Ectodermal cell (in vitro differentiated cells): Measurements from ENCODE around the gene SEL1L2.

Source experiments
- H3K27ac ChIP-seq: 2 replicates; pipeline ENCODE4 v1.7.0; 2013; ENCODE audit warnings: mild to moderate bottlenecking, low read depth, low read length; ENCODE audit not compliant: insufficient read depth, poor library complexity, severe bottlenecking
- H3K27me3 ChIP-seq: 2 replicates; pipeline ENCODE4 v1.7.0; 2013; ENCODE audit warnings: mild to moderate bottlenecking, low read length; ENCODE audit not compliant: insufficient read depth, control insufficient read depth, poor library complexity, severe bottlenecking
- H3K36me3 ChIP-seq: one replicate; pipeline ENCODE4 v1.7.0; 2013; ENCODE audit warnings: low read length; ENCODE audit not compliant: control insufficient read depth, insufficient read depth
- H3K4me1 ChIP-seq: one replicate; pipeline ENCODE4 v1.7.0; 2013; ENCODE audit warnings: low read length; ENCODE audit not compliant: control insufficient read depth, insufficient read depth
- H3K4me3 ChIP-seq: 2 replicates; pipeline ENCODE4 v1.7.0; 2013; ENCODE audit warnings: low read depth, low read length, control low read depth; ENCODE audit not compliant: insufficient read depth
- H3K9me3 ChIP-seq: 2 replicates; pipeline ENCODE4 v1.7.0; 2013; ENCODE audit warnings: mild to moderate bottlenecking, low read length, moderate library complexity; ENCODE audit not compliant: control insufficient read depth
- WGBS, 2 experiments: methylation state at CpG; one replicate each; pipeline ENCODE4 v1.1.7; 2013; ENCODE audit warnings: missing lambda C conversion rate in 2 of 2; 5-methylcytosine and 5-hydroxymethylcytosine counted together

Gene SEL1L2

GRCh38 chr20:13934992-13935894, 55.2 kb downstream of the SEL1L2 start:
- Histone ChIP-seq H3K27ac (no peak overlapping the region), H3K4me3 (no peak overlapping the region), H3K36me3 (no peaks in the 10 kb centered on the region), H3K4me1 (no peaks in the 10 kb centered on the region), H3K27me3 (no peaks in the 10 kb centered on the region), H3K9me3 (no peaks in the 10 kb centered on the region)
- WGBS, 2 experiments: 77 to 78% methylated on average over 6 of the region's 6 CpGs

- H3K9me3 ChIP-seq: no peaks in the 10 kb centered on the region
- no peak overlapping the region for H3K27ac ChIP-seq
- WGBS, 2 experiments: 73% methylated on average over 4 of the region's 4 CpGs
- H3K4me1 ChIP-seq: no peaks in the 10 kb centered on the region
- H3K4me3 ChIP-seq: no peak overlapping the region
- H3K27me3 ChIP-seq: no peaks in the 10 kb centered on the region
- no peaks in the 10 kb centered on the region for H3K36me3 ChIP-seq
Measured at GRCh38 chr20:13930281-13930680, 60.1 kb downstream of the SEL1L2 start.

- WGBS, 2 experiments: 90 to 95% methylated on average over 6 of the region's 6 CpGs
- Histone ChIP-seq H3K27me3 (no peaks in the 10 kb centered on the region), H3K4me3 (no peak overlapping the region), H3K36me3 (no peaks in the 10 kb centered on the region), H3K9me3 (no peaks in the 10 kb centered on the region), H3K4me1 (no peaks in the 10 kb centered on the region), H3K27ac (no peak overlapping the region)
Measured at GRCh38 chr20:13929836-13930235, 60.6 kb downstream of the SEL1L2 start.

- Histone ChIP-seq H3K27me3 (no peaks in the 10 kb centered on the region), H3K4me3 (no peak overlapping the region), H3K9me3 (no peaks in the 10 kb centered on the region), H3K4me1 (no peaks in the 10 kb centered on the region), H3K27ac (no peak overlapping the region), H3K36me3 (no peaks in the 10 kb centered on the region)
- WGBS, 2 experiments: 92 to 98% methylated on average over 5 of the region's 5 CpGs
Measured at GRCh38 chr20:13928901-13929300, 61.5 kb downstream of the SEL1L2 start.

GRCh38 chr20:13927171-13927570, 63.2 kb downstream of the SEL1L2 start:
- 100% methylated on average over 2 of the region's 2 CpGs; no CpG with 5 or more reads in 1 of the 2 experiments for WGBS, 2 experiments
- Histone ChIP-seq H3K36me3 (no peaks in the 10 kb centered on the region), H3K4me3 (no peak overlapping the region), H3K27ac (no peak overlapping the region), H3K27me3 (no peaks in the 10 kb centered on the region), H3K9me3 (no peaks in the 10 kb centered on the region), H3K4me1 (no peaks in the 10 kb centered on the region)

- no peaks in the 10 kb centered on the region for H3K36me3 ChIP-seq
- no peak overlapping the region for H3K4me3 ChIP-seq
- no peaks in the 10 kb centered on the region for H3K9me3 ChIP-seq
- no peaks in the 10 kb centered on the region for H3K27me3 ChIP-seq
- no peak overlapping the region for H3K27ac ChIP-seq
- WGBS, 2 experiments: 95 to 96% methylated on average over 3 to 5 of the region's 5 CpGs
- no peaks in the 10 kb centered on the region for H3K4me1 ChIP-seq
Measured at GRCh38 chr20:13922241-13922640, 68.2 kb downstream of the SEL1L2 start.

GRCh38 chr20:13915284-13915683, 75.1 kb downstream of the SEL1L2 start:
- Histone ChIP-seq H3K4me3 (no peak overlapping the region), H3K4me1 (no peaks in the 10 kb centered on the region), H3K36me3 (no peaks in the 10 kb centered on the region), H3K27me3 (no peaks in the 10 kb centered on the region), H3K27ac (no peak overlapping the region), H3K9me3 (no peaks in the 10 kb centered on the region)
- 77 to 81% methylated on average over 3 of the region's 3 CpGs for WGBS, 2 experiments

GRCh38 chr20:13913572-13913971, 76.8 kb downstream of the SEL1L2 start:
- Histone ChIP-seq H3K9me3 (no peaks in the 10 kb centered on the region), H3K27me3 (no peaks in the 10 kb centered on the region), H3K36me3 (no peaks in the 10 kb centered on the region), H3K4me1 (no peaks in the 10 kb centered on the region), H3K27ac (no peak overlapping the region), H3K4me3 (no peak overlapping the region)
- WGBS, 2 experiments: 91 to 95% methylated on average over 4 of the region's 4 CpGs

GRCh38 chr20:13913131-13913530, 77.3 kb downstream of the SEL1L2 start:
- Histone ChIP-seq H3K4me3 (no peak overlapping the region), H3K27me3 (no peaks in the 10 kb centered on the region), H3K27ac (no peak overlapping the region), H3K4me1 (no peaks in the 10 kb centered on the region), H3K36me3 (no peaks in the 10 kb centered on the region), H3K9me3 (no peaks in the 10 kb centered on the region)
- no CpG with 5 or more reads among the region's 1 CpG for WGBS, 2 experiments

GRCh38 chr20:13910492-13910891, 79.9 kb downstream of the SEL1L2 start:
- H3K4me3 ChIP-seq: no peak overlapping the region
- H3K4me1 ChIP-seq: no peaks in the 10 kb centered on the region
- no peaks in the 10 kb centered on the region for H3K27me3 ChIP-seq
- WGBS, 2 experiments: 89% methylated on average over 1 of the region's 1 CpG; no CpG with 5 or more reads in 1 of the 2 experiments
- no peaks in the 10 kb centered on the region for H3K9me3 ChIP-seq
- H3K27ac ChIP-seq: no peak overlapping the region
- H3K36me3 ChIP-seq: no peaks in the 10 kb centered on the region
